ENCODE results near the gene LDB2.

The LDB2 gene

DNA sequence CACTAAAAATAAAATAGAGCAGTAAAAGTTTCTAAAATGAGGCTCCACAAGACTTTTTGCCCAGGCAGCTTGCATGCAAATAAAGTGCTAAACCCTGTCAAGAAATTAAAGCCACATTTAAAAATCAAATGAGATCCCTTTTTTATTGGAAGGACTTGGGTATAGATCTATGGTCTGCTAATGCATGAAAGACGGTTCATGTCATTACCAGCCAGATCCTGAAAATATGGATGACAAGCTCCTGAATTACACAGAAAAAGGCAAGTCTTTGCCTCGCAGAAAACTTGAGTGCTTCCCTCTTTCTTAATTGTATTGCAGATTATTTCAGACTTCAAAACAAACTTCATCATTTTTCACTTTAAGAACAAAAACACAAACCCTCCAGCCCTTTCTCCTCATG, 169.6 kb downstream of the LDB2 start:
- Histone ChIP-seq H3K4me1 (ENCODE audit: control insufficient read depth, low read length) (no peaks in the 10 kb centered on the region), H3K9me2 (replicated peaks; ENCODE audit: control insufficient read depth, low read length) (no peaks in the 10 kb centered on the region), H3K4me3 (ENCODE audit: low read length) (no peak overlapping the region), H4K20me1 (ENCODE audit: control insufficient read depth, insufficient read depth, low read depth, low read length) (no peaks in the 10 kb centered on the region), H3K79me2 (ENCODE audit: control insufficient read depth, low read length) (no peaks in the 10 kb centered on the region), H3F3A (ENCODE audit: control insufficient read depth, insufficient read depth) (no peaks in the 10 kb centered on the region), H3K27ac (ENCODE audit: low read depth, low read length) (no peak overlapping the region), H3K9me3 (ENCODE audit: control insufficient read depth, insufficient read depth, low read length) (no peaks in the 10 kb centered on the region), H3K36me3 (ENCODE audit: control insufficient read depth, low read length) (no peaks in the 10 kb centered on the region), H3K27me3 (ENCODE audit: control insufficient read depth, low read length) (no peaks in the 10 kb centered on the region), H3K4me2 (ENCODE audit: low read length) (no peak overlapping the region)
- TF ChIP-seq, protein P1, sequence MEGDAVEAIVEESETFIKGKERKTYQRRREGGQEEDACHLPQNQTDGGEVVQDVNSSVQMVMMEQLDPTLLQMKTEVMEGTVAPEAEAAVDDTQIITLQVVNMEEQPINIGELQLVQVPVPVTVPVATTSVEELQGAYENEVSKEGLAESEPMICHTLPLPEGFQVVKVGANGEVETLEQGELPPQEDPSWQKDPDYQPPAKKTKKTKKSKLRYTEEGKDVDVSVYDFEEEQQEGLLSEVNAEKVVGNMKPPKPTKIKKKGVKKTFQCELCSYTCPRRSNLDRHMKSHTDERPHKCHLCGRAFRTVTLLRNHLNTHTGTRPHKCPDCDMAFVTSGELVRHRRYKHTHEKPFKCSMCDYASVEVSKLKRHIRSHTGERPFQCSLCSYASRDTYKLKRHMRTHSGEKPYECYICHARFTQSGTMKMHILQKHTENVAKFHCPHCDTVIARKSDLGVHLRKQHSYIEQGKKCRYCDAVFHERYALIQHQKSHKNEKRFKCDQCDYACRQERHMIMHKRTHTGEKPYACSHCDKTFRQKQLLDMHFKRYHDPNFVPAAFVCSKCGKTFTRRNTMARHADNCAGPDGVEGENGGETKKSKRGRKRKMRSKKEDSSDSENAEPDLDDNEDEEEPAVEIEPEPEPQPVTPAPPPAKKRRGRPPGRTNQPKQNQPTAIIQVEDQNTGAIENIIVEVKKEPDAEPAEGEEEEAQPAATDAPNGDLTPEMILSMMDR (IDR thresholded peaks at IDR 0.05; ENCODE audit: low read depth, low read length, poor library complexity, severe bottlenecking): no peak
- no peak for TF ChIP-seq EZH2phosphoT487 (IDR thresholded peaks at IDR 0.05; ENCODE audit: borderline replicate concordance, low read length)

DNA sequence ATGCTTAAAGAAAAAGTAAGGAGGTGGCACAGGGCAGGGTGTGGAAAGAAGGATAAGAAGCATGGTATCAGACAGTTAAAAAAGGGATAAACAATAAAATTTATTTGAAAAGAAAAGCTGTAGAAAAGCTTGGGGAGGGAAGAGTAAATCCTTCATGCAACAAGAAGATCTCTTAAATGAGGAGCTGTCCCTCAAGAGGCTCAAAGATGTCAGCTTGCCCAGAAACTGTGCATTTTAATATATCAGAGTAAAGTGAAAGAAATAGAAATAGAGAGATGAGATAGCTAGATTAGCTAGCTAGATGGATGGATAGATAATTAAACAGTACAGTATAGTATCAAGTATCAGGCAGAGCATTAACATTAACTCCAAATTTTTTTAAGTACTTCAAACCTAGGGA, 170.3 kb downstream of the LDB2 start:
- Histone ChIP-seq H4K20me1 (ENCODE audit: control insufficient read depth, insufficient read depth, low read depth, low read length) (no peaks in the 10 kb centered on the region), H3K79me2 (ENCODE audit: control insufficient read depth, low read length) (no peaks in the 10 kb centered on the region), H3K27ac (ENCODE audit: low read depth, low read length) (no peak overlapping the region), H3K4me1 (ENCODE audit: control insufficient read depth, low read length) (no peaks in the 10 kb centered on the region), H3K9me2 (replicated peaks; ENCODE audit: control insufficient read depth, low read length) (no peaks in the 10 kb centered on the region), H3F3A (ENCODE audit: control insufficient read depth, insufficient read depth) (no peaks in the 10 kb centered on the region), H3K4me2 (ENCODE audit: low read length) (no peak overlapping the region), H3K4me3 (ENCODE audit: low read length) (no peak overlapping the region), H3K27me3 (ENCODE audit: control insufficient read depth, low read length) (no peaks in the 10 kb centered on the region), H3K36me3 (ENCODE audit: control insufficient read depth, low read length) (no peaks in the 10 kb centered on the region), H3K9me3 (ENCODE audit: control insufficient read depth, insufficient read depth, low read length) (no peaks in the 10 kb centered on the region)
- TF ChIP-seq EZH2phosphoT487 (IDR thresholded peaks at IDR 0.05; ENCODE audit: borderline replicate concordance, low read length): no peak
- TF ChIP-seq, protein P1 (IDR thresholded peaks at IDR 0.05; ENCODE audit: low read depth, low read length, poor library complexity, severe bottlenecking): no peak

GRCh38 chr4:16727218-16727617, 171.2 kb downstream of the LDB2 start:
- no peaks in the 10 kb centered on the region for H3K9me2 ChIP-seq (replicated peaks; ENCODE audit: control insufficient read depth, low read length)
- TF ChIP-seq, protein P1 (IDR thresholded peaks at IDR 0.05; ENCODE audit: low read depth, low read length, poor library complexity, severe bottlenecking): no peak
- TF ChIP-seq EZH2phosphoT487 (IDR thresholded peaks at IDR 0.05; ENCODE audit: borderline replicate concordance, low read length): no peak
- no peaks in the 10 kb centered on the region for H3K4me1 ChIP-seq (ENCODE audit: control insufficient read depth, low read length)
- H3K9me3 ChIP-seq (ENCODE audit: control insufficient read depth, insufficient read depth, low read length): no peaks in the 10 kb centered on the region
- no peaks in the 10 kb centered on the region for H3K36me3 ChIP-seq (ENCODE audit: control insufficient read depth, low read length)
- no peaks in the 10 kb centered on the region for H3K79me2 ChIP-seq (ENCODE audit: control insufficient read depth, low read length)
- no peak overlapping the region for H3K27ac ChIP-seq (ENCODE audit: low read depth, low read length)
- no peak overlapping the region for H3K4me2 ChIP-seq (ENCODE audit: low read length)
- no peaks in the 10 kb centered on the region for H3F3A ChIP-seq (ENCODE audit: control insufficient read depth, insufficient read depth)
- no peaks in the 10 kb centered on the region for H4K20me1 ChIP-seq (ENCODE audit: control insufficient read depth, insufficient read depth, low read depth, low read length)
- no peaks in the 10 kb centered on the region for H3K27me3 ChIP-seq (ENCODE audit: control insufficient read depth, low read length)
- H3K4me3 ChIP-seq (ENCODE audit: low read length): no peak overlapping the region
